Nephron (organoid): ENCODE results near the gene SRSF12.

Source experiments
- H3K27ac Mint-ChIP-seq, 3 experiments: 2 replicates each; pipeline ENCODE4 v1.8.0; 2020; ENCODE audit warnings: mixed read lengths in 3 of 3, mild to moderate bottlenecking in 2 of 3, moderate library complexity in 1 of 3
- H3K27me3 Mint-ChIP-seq: 2 replicates; pipeline ENCODE4 v1.8.0; 2021; ENCODE audit warnings: low read depth, mild to moderate bottlenecking, moderate library complexity, mixed read lengths
- H3K36me3 Mint-ChIP-seq: 2 replicates; pipeline ENCODE4 v1.8.0; 2020; ENCODE audit warnings: low read depth, mixed read lengths
- H3K4me1 Mint-ChIP-seq: 2 replicates; pipeline ENCODE4 v1.8.0; 2020; ENCODE audit warnings: mixed read lengths
- H3K4me3 Mint-ChIP-seq, 3 experiments: 2 replicates each; pipeline ENCODE4 v1.8.0; 2020; ENCODE audit warnings: mild to moderate bottlenecking in 3 of 3, mixed read lengths in 3 of 3, moderate library complexity in 2 of 3
- H3K9me3 Mint-ChIP-seq: 2 replicates; pipeline ENCODE4 v1.8.0; 2020; ENCODE audit warnings: mixed read lengths
- TF ChIP-seq, protein P1 (sequence below), 3 experiments: fragments of 200-600 bp; sonication (generic); IDR thresholded peaks; one replicate each; pipeline ENCODE4 v1.5.0; 2021; ENCODE audit warnings: antibody characterized with exemption in 3 of 3; ENCODE audit not compliant: unreplicated experiment in 3 of 3

The SRSF12 gene

DNA sequence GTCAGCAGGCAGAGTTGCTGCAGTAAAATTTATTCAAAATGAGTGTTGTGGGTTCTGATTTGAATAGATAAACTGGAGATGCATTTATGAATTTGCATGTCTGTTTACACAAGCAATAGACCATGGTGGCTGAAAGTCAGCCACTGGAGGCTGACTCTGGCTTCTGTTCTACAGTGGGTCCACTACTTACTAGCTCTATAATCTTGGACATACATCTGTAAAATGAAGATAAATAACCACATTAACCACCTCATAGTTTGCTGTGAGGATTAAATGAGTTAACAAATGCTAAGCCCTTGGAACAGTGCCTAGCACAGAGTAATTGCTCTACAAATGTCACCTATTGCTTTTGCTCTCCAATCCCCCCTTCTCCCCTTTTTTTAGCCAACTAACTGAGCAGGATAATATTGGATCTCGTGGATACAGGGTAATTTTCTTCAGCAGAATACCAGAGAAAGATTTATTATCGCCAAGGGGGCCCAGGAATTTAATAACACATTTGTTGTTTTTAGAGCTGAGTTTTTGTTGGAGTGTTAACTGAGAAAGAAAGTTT is 26.6 kb upstream of the SRSF12 start:
- Mint-ChIP-seq H3K27me3 (peaks cover 5% of the 10 kb centered on the region), H3K36me3 (peaks cover 15% of the 10 kb centered on the region), H3K9me3 (no peaks in the 10 kb centered on the region), H3K4me3 (peak overlapping the region; percentile 73 to 87 (median 77)), H3K27ac (peak overlapping the region; percentile 70 to 90 (median 81)), H3K4me1 (peaks cover 45% of the 10 kb centered on the region)
- TF ChIP-seq, protein P1, sequence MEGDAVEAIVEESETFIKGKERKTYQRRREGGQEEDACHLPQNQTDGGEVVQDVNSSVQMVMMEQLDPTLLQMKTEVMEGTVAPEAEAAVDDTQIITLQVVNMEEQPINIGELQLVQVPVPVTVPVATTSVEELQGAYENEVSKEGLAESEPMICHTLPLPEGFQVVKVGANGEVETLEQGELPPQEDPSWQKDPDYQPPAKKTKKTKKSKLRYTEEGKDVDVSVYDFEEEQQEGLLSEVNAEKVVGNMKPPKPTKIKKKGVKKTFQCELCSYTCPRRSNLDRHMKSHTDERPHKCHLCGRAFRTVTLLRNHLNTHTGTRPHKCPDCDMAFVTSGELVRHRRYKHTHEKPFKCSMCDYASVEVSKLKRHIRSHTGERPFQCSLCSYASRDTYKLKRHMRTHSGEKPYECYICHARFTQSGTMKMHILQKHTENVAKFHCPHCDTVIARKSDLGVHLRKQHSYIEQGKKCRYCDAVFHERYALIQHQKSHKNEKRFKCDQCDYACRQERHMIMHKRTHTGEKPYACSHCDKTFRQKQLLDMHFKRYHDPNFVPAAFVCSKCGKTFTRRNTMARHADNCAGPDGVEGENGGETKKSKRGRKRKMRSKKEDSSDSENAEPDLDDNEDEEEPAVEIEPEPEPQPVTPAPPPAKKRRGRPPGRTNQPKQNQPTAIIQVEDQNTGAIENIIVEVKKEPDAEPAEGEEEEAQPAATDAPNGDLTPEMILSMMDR (IDR thresholded peaks at IDR 0.05; ENCODE audit: unreplicated experiment in 3 of 3) = no peak

DNA sequence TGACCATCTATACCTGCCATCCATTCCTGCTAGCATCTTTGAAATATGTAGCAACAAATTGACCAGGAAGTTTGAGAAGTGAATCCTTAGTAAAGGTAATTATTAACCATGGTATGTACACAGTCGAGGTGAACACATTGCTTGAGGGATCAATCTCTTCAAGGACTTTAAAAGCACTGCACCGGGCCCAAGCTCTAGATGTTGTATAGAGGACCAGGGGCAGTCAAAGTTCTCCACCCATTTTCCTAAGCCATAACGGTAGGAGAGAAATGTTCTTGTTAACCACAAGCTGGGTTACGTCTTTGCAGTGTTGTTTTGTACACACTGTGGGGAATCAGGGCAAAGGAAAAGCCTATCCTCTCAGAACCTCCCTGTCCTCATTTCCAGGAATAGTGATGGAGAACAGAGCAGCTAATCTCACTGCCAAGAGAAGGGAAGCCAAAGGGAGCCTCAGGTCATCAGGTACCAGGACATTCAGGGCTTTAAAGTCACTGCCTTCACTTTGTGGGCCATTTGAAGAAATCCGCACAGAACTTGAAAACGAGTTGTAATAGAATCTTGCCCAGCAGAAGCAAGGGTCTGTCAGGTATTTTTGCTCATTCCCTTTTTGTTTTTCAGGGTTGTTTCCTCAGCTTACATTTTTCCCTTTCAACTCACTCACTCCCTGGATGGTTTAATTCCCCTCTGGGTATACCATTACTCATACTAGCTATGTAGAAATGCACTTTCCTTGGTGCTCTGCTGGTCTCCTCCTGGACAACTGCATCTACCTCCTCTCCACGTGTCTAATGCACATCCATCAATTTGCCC is 22.7 kb upstream of the SRSF12 start:
- TF ChIP-seq, protein P1 (IDR thresholded peaks at IDR 0.05; ENCODE audit: unreplicated experiment in 3 of 3) = no peak
- no peaks in the 10 kb centered on the region for H3K9me3 Mint-ChIP-seq
- peaks cover 30% of the 10 kb centered on the region for H3K4me1 Mint-ChIP-seq
- H3K36me3 Mint-ChIP-seq = peaks cover 4% of the 10 kb centered on the region
- no peaks in the 10 kb centered on the region for H3K27me3 Mint-ChIP-seq
- H3K4me3 Mint-ChIP-seq = no peak overlapping the region
- peak overlapping the region in 1 of 3 experiments; percentile 42 for H3K27ac Mint-ChIP-seq

DNA sequence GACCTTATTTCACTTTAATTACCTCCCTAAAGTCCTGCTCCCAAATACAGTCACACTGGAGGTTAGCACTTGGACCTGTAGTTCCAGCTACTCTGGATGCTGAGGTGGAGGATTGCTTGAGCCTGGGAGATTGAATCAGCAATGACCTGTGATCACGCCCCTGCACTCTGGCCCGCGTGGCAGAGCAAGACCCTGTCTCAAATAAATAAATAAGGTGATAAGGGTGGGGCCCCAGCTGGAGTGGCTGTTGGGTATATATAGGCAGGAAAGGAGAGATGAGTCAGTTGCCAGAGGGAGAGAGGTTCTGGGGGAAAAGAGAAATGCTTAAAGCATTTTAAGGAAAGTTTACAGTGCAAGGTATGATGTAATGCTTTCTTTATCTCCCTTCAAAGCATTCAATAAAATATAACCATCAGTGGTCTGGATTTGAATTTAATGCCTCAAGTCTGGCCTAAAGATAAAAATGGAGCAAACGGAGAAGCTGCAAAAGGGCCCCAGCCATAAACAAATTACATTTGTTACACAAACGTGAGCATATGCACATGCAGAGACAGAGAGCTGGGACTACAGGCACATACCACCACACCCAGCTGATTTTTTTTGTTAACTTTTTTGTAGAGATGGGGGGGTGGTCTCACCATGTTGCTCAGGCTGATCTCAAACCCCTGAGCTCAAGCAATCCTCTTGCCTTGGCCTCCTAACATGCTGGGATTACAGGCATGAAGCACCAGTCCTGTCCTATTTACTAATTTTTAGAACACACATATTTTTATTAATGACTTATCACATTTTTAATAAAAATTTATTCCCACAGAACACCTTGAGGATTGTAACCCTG is 21.9 kb upstream of the SRSF12 start:
- TF ChIP-seq, protein P1 (IDR thresholded peaks at IDR 0.05; ENCODE audit: unreplicated experiment in 3 of 3) = no peak
- H3K4me3 Mint-ChIP-seq = no peak overlapping the region
- H3K4me1 Mint-ChIP-seq = peaks cover 24% of the 10 kb centered on the region
- no peaks in the 10 kb centered on the region for H3K27me3 Mint-ChIP-seq
- H3K36me3 Mint-ChIP-seq = peaks cover 4% of the 10 kb centered on the region
- peak overlapping the region; percentile 10 to 47 (median 24) for H3K27ac Mint-ChIP-seq
- H3K9me3 Mint-ChIP-seq = no peaks in the 10 kb centered on the region

DNA sequence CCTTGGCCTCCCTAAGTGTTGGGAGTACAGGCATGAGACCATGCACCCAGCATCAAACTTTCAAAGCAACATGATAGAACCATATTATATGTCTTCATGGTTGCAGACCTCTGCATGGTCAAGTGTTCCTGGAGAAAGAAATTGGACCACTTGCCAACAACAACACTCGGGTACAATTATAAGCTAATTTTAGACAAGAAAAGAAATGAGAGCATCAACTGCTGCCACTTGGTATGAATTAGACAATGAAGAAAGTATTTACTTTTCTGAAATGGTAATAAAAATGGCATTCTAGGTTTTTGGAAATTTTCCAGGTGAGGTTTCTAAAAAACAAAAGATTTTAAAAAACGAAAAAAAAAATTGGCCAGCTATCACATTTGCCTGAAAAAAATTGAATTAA is 20.3 kb upstream of the SRSF12 start:
- H3K4me1 Mint-ChIP-seq = peaks cover 10% of the 10 kb centered on the region

DNA sequence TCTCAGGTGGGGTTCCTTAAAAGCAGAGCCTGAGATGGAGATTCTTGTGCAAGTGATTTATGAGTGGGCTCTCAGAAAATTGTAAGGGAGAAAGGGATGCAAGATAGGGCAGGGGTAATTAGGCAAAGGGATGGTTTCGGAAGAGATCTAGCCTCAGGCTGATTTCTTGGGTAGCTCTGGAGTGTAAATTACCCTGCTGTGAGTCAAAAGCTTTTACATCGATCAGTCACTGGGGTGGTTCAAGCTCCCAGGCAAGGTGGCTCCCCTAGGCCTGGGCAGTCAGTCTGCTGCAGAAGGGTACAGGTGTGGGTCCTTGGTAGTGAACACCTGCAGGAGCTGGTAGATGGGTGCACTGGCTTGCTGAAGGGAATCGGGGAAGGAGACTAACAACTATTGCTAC is 16.9 kb upstream of the SRSF12 start:
- H3K4me3 Mint-ChIP-seq = no peak overlapping the region
- peaks cover 15% of the 10 kb centered on the region for H3K36me3 Mint-ChIP-seq
- H3K4me1 Mint-ChIP-seq = peaks cover 4% of the 10 kb centered on the region
- no peaks in the 10 kb centered on the region for H3K9me3 Mint-ChIP-seq
- no peaks in the 10 kb centered on the region for H3K27me3 Mint-ChIP-seq
- TF ChIP-seq, protein P1 (IDR thresholded peaks at IDR 0.05; ENCODE audit: unreplicated experiment in 3 of 3) = no peak
- no peak overlapping the region for H3K27ac Mint-ChIP-seq

More for the DNA sequence above, 20.3 kb upstream of the SRSF12 start:
- Mint-ChIP-seq H3K9me3 (no peaks in the 10 kb centered on the region), H3K36me3 (peaks cover 10% of the 10 kb centered on the region), H3K27me3 (no peaks in the 10 kb centered on the region), H3K27ac (no peak overlapping the region), H3K4me3 (no peak overlapping the region)
- TF ChIP-seq, protein P1 (IDR thresholded peaks at IDR 0.05; ENCODE audit: unreplicated experiment in 3 of 3) = no peak
